Measurements from ENCODE around the gene HES5. TPM values are rescaled to one million over a fixed set of nuclear protein-coding genes. Genes with fewer than 3 reads are reported as not detected.
"Not testable (repeated sequence)": the region's sequence is repeated elsewhere in the genome, so short reads cannot be mapped to it uniquely, and the experiment has no call there.

The HES5 gene
- total RNA-seq, 1 donor from 2014 or later, result not detected

- TF ChIP-seq CTCF (IDR thresholded peaks at IDR 0.05), result no peak
- H3K27ac Mint-ChIP-seq (ENCODE audit: unreplicated experiment), result no peak overlapping the region
- DNase-seq (ENCODE audit: extremely low spot score, unreplicated experiment), result no peak
- H3K4me1 Mint-ChIP-seq (ENCODE audit: unreplicated experiment), result peaks cover 3% of the 10 kb centered on the region
- H3K9me3 Mint-ChIP-seq (ENCODE audit: unreplicated experiment), result peaks cover 14% of the 10 kb centered on the region
- no peaks in the 10 kb centered on the region for H3K36me3 Mint-ChIP-seq (ENCODE audit: unreplicated experiment)
- peaks cover 22% of the 10 kb centered on the region for H3K27me3 Mint-ChIP-seq (ENCODE audit: unreplicated experiment)
- no peak overlapping the region for H3K4me3 Mint-ChIP-seq (ENCODE audit: unreplicated experiment)
Observed at GRCh38 chr1:2573250-2573920, 43.3 kb upstream of the HES5 start.

- Mint-ChIP-seq H3K27me3 (ENCODE audit: unreplicated experiment) (peaks cover 22% of the 10 kb centered on the region), H3K4me1 (ENCODE audit: unreplicated experiment) (peaks cover under 1% of the 10 kb centered on the region), H3K27ac (ENCODE audit: unreplicated experiment) (no peak overlapping the region), H3K36me3 (ENCODE audit: unreplicated experiment) (no peaks in the 10 kb centered on the region), H3K4me3 (ENCODE audit: unreplicated experiment) (no peak overlapping the region), H3K9me3 (ENCODE audit: unreplicated experiment) (peaks cover 14% of the 10 kb centered on the region)
- no peak for DNase-seq (ENCODE audit: extremely low spot score, unreplicated experiment)
- no peak for TF ChIP-seq CTCF (IDR thresholded peaks at IDR 0.05)
Observed at GRCh38 chr1:2571348-2571747, 41.3 kb upstream of the HES5 start.

- peaks cover 14% of the 10 kb centered on the region for H3K9me3 Mint-ChIP-seq (ENCODE audit: unreplicated experiment)
Observed at GRCh38 chr1:2570332-2570731, 40.3 kb upstream of the HES5 start.

GRCh38 chr1:2569703-2570102 is 39.6 kb upstream of the HES5 start:
- Mint-ChIP-seq H3K9me3 (ENCODE audit: unreplicated experiment) (peaks cover 14% of the 10 kb centered on the region), H3K27me3 (ENCODE audit: unreplicated experiment) (peaks cover 22% of the 10 kb centered on the region)
- not testable (repeated sequence) for H3K4me3 Mint-ChIP-seq (ENCODE audit: unreplicated experiment); DNase-seq (ENCODE audit: extremely low spot score, unreplicated experiment); H3K4me1 Mint-ChIP-seq (ENCODE audit: unreplicated experiment); H3K36me3 Mint-ChIP-seq (ENCODE audit: unreplicated experiment); H3K27ac Mint-ChIP-seq (ENCODE audit: unreplicated experiment)

More at GRCh38 chr1:2570332-2570731, 40.3 kb upstream of the HES5 start:
- Mint-ChIP-seq H3K27ac (ENCODE audit: unreplicated experiment) (no peak overlapping the region), H3K36me3 (ENCODE audit: unreplicated experiment) (no peaks in the 10 kb centered on the region), H3K4me3 (ENCODE audit: unreplicated experiment) (no peak overlapping the region), H3K4me1 (ENCODE audit: unreplicated experiment) (peaks cover 5% of the 10 kb centered on the region), H3K27me3 (ENCODE audit: unreplicated experiment) (peaks cover 22% of the 10 kb centered on the region)
- DNase-seq (ENCODE audit: extremely low spot score, unreplicated experiment), result no peak
- TF ChIP-seq CTCF (IDR thresholded peaks at IDR 0.05), result no peak

GRCh38 chr1:2569060-2569459 is 39.0 kb upstream of the HES5 start:
- no peak overlapping the region for H3K27ac Mint-ChIP-seq (ENCODE audit: unreplicated experiment)
- H3K4me3 Mint-ChIP-seq (ENCODE audit: unreplicated experiment), result no peak overlapping the region
- TF ChIP-seq CTCF (IDR thresholded peaks at IDR 0.05), result no peak
- DNase-seq (ENCODE audit: extremely low spot score, unreplicated experiment), result no peak
- peaks cover 5% of the 10 kb centered on the region for H3K4me1 Mint-ChIP-seq (ENCODE audit: unreplicated experiment)
- peaks cover 19% of the 10 kb centered on the region for H3K27me3 Mint-ChIP-seq (ENCODE audit: unreplicated experiment)
- peaks cover 12% of the 10 kb centered on the region for H3K9me3 Mint-ChIP-seq (ENCODE audit: unreplicated experiment)
- no peaks in the 10 kb centered on the region for H3K36me3 Mint-ChIP-seq (ENCODE audit: unreplicated experiment)

GRCh38 chr1:2568187-2568816 is 38.2 kb upstream of the HES5 start:
- not testable (repeated sequence) for H3K4me1 Mint-ChIP-seq (ENCODE audit: unreplicated experiment); H3K9me3 Mint-ChIP-seq (ENCODE audit: unreplicated experiment); H3K27ac Mint-ChIP-seq (ENCODE audit: unreplicated experiment); H3K4me3 Mint-ChIP-seq (ENCODE audit: unreplicated experiment); H3K36me3 Mint-ChIP-seq (ENCODE audit: unreplicated experiment); DNase-seq (ENCODE audit: extremely low spot score, unreplicated experiment)
- H3K27me3 Mint-ChIP-seq (ENCODE audit: unreplicated experiment), result peaks cover 12% of the 10 kb centered on the region
